ENCODE data around the gene SPI1.

SPI1 gene

DNA sequence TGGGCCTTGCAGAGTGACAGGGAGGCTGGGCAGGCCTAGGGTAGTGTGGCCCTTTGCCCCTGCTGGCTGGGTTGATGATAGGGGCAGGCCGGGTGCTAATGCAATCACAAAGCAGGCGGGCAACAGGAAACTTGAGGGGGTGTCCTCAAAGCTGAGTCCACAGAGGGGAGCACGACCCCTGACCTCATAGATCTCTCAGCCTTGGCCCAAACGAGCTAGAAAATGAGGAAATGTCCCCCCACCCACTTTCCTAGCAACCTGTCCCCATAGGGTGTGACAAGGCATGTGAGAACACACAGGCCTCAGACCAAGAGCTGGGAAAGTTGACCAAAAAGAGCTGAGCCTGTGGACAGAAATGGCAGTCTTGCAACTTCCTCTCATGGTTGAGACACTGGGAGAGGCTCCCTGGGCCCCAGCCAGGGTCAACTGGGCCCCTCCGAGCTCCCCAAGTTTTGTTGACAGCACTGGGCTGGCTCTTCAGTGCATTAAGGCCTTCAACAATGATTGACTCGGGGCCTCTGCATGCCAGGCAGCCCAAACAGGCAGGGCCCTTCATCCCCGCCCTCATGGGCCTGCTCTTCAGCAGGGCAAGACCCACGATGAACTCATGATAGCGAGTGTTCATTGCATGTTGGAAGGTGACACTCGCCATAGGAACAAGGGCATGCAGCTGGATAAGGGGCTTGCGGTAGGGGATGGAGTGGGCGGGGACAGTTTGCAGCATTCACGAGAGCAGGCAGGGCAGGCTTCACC, 9.8 kb upstream of the SPI1 start:
- DNase-seq: no peak

DNA sequence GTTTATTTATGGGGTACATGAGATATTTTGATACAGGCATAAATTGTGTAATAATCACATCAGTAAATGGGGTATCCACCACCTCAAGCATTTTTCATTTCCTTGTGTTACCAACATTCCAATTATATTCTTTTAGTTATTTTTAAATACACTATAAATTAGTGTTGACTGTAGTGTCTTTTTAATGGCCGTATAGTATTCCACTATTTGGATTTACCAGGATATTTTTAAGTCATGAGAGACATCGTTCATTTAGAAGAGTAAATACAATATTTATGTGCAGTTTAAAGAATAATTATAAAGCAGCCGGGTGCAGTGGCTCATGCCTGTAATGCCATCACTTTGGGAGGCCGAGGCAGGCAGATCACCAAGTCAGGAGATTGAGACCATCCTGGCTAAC, 6.2 kb upstream of the SPI1 start:
- no peak for DNase-seq

DNA sequence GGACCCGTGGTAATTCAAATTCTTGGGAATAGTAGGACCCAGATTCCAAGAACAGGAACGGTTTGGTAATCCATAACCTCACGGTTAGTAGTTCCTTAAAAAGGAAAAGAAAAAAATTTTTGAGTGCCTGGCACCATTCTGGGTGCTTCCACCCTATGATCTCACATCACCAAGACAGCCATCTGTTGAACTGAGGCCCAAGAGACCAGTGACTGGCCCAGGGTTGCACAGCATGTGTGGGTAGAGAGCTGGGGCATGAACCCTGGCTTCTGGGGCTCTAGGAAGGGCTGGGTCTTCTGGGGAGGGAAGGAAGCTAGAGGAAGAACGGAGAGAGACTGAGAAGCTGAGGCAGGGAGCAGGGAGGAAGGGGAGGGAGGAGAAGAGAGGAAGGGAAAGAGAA, 4.7 kb upstream of the SPI1 start:
- no peak for DNase-seq

DNA sequence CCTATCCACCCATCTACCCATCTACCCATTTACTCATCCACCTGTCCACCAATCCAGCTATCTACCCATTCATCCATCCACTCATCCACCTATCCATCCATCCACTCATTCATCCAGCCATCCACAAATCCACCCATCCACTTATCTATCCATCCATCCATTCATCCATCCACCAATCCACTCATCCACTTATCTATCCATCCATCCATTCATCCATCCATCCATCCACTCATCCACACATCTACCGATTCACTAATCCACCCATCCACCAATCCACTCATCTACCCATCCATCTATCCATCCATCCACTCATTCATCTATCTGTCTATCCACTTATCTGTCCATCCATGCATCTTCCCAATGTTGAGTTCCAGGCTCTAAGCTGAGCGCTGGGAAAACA, 1.7 kb upstream of the SPI1 start:
- no peak for DNase-seq

DNA sequence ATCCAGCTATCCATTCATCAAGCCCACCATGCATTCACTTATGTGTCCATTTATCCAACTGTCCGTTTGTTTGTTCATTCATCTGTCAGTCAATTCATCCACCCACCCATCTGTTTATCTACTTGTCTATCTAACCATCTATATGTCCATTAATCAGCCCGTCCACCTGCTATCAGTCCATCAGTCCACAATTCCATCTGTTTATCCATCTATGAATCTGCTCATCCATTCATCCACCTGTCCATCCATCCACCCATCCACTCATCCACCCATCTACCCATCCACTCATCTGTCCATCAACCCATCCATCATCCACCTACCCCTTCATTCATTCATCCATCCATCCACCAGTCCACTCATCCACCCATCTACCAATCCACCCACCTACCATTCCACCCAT, 970 bp upstream of the SPI1 start:
- no peak for DNase-seq

DNA sequence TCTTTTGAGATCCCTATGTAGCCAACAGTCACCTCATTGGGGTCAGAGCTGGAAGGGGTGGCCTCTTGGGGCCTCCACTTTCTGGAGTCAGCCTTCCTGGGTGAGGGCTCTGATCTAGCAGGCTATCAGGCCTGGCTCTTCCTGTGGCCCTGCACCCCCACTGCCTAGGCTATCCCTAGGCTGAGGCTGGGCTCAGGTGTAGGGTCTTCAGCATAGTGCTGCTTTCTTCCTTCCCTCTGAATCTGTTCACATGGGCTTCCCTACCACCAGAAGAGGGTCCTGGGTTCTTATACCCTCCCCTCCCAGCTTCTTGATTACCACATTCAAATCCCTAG, 456 bp upstream of the SPI1 start:
- no peak for DNase-seq

DNA sequence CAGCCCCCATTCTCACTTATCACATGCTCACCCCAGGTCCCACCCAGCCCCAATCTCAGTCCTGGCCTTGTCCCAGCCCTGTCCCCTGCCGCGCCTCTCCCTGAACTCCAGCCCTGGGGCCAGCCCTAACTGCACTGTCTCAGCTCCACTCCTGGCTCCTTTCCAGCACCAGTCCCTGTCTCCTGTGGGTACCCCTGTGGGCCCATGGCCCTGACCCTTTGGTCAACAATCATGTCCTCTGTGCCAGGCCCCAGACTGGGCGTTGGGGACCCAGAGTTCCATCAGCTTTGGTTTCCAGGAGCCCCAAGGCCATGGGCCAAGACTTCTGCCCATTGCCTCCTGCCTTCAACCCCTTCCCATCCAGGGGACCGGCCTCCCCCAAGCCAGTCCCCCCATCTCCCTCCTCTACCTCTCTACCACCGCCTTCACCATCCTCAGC, 757 bp downstream of the SPI1 start:
- no peak for DNase-seq

DNA sequence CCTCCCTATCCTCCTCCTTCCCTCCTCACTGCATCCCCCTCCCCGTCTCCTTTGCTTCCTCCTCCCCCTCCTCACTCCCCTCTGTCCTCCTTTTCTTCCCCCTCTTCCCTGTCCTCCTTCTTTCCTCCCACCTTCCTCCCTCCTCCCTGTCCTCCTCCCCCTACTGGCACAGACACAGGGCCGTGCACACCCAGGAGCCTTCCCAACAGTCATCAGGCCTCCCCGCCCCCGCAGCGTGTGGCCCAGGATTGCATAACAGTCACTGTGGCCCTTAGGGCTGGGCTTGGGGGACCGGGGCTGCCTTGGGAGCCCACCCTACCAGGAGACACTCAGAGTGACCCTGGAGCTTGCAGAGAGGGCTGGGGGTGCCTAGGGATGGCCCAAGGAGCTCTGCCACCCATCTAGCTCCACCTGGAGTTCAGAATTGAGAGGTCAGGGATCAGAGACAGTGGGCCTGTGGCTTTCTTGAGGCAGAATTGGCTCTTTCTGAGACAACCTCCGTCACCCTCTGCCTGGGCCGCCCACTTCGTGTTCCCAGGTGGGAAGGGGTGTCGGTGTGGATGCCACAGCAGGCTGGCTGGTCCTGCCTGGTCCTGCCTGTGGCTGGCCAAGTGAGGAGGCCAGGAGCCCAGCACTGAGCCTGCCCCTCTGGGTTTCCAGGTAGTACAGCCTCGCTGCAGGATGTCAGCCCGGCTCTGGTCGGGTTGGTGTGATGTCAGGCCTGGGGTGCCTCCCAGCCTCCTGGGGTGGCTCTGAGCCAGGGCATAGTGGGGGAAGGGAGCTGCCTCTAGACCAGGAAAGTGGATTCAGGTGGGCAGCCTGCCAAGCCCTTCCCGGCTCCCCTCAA, 1.6 kb downstream of the SPI1 start:
- DNase-seq: no peak

DNA sequence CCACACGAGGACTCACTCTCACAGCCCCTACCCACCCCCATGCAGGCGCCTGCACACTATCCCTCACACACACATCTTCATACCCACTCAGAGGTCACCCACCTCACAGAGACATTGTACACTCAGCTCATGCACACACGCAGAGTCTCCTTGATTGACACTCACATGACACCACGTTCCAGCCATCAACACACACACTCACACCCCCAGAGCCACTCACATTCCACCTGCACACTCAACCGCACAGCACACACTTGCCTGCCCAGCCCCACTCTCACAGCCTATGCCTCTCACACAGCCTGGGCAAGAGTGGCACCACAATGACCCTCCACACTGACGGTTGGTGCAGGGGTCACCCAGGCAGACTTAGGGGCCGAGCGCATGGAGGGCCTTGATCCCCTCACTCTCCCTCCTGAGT, 2.2 kb downstream of the SPI1 start:
- no peak for DNase-seq

DNA sequence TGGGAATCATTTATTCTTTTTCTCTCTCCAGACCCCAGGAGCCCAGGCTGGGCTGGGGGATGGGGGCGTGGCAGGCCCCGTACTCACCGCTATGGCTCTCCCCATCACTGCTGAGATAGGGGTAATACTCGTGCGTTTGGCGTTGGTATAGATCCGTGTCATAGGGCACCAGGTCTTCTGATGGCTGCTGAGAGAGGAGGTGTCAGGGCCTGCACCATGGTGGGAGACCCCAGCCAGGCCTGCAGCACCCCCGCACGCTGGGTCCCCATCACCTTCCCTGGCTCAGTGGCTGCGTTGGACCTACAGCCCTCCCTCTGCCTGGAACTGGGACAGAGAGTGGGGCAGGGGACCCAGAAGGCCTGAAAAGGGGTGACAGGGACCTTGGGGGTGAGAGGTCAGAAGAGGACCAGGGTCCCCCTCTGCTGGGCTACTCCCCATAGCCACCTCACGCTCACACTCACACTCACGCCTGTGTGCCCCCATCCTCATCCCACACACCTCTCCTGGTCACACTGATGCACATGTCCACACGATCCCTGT, 2.7 kb downstream of the SPI1 start:
- no peak for DNase-seq

DNA sequence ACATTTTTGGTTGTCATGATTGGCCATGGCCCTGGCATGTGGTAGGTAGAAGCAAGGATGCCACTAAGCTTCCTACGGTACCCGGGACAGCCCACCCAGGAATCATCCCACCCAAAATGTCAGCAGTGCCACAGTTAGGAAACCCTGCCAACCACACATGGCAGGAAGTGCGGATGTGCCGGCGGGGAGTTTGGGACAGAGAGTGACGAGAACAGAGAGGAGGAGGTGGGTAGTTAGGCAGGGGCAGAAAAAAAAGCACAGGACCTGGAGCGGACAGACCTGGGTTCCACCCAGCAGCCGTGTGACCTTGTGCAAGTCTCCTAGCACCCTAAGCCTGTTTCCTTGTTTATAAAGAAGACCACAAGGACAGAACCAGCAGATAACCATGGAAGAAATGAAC, 3.3 kb downstream of the SPI1 start:
- no peak for DNase-seq

DNA sequence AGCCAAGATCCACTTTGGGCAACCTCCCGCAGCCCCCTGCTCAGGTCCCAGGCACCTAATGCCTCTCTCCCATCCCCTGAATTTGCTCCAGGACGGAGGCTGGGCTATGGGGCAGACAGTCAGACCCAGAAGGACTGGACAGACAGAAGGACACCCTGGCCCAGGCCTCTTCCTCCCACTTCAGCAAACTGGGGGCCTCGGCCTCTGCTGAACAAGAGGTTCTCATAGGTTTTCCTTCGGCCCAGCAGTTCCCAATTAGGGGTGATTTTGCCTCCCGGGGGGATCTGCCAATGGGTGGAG, 3.7 kb downstream of the SPI1 start:
- DNase-seq: no peak

DNA sequence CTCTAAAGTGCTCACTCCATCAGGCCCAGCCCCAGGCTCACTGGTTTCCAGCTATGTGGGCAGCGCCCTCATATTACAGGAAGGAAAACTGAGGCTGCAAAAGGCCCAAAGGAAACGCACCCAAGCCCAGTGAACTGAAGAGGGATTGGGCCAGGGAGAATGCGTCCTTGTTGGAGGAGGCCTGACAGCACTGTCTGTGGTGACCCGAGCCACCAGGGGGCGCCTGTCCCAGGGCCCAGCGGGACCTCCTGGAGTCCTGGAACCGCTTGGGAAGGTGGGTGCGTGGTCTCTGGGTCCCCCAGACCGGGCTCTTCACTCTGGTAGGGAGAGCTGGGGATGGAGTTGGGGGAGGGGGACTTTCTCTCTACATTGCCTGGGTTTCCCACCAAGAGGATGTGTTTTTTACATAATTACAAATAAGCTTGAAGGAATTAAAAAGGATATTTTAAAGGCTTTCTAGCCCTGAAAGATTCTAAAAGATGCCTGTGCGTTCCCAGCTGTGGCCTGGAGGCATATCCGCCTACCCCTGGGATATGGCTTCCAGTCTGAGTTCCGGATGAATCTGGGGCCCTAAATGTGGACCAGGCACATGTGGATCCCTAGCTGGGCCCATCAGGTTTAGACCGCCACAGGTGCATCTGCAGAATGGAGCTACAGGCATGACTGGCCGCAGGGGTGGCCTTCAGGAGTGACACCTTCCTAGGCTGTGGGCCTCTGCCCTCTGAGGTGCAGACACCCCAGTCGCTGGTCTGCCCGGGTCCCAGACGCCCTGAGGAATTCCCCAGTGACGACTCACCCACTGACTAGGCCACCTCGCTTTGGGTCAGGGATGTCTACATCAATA, 4.2 kb downstream of the SPI1 start:
- peak; percentile 95 for DNase-seq

DNA sequence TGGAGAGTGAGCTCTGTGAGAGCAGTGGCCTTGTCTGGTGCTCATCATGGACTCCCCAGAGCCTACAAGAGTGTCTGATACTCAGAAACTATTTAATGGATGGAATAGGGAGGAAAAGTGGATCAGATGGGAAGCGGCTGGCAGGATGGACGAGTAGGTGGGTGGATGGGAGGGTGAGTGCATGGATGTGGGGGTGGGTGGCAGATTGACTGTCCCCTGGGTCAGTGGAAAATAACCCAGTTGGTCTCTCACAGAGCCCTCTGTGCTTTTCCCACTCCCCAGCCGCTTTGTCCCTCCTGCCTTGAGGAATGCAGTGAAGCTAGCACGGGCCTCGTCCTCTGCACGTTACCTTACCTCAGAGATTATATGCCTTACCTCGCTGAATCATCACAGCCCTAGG, 5.9 kb downstream of the SPI1 start:
- DNase-seq: no peak

DNA sequence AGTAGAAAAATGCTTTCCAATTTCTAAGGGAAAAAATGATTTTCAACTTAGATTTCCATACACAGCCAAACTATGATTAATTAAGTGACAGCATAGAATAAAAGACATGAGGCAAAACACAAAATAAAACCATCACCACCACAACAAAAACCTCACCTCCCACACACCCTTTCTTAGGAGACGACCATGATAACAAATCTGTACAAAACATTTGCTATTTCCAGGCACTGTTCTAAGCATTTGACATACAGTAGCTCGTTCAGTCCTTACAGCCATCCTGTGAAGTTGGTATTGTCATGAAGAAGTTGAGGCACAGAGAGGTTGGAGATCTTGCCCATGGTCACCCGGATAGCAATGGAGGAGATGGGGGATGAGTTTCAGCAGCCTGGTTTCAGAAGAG, 8.7 kb downstream of the SPI1 start:
- no peak for DNase-seq

DNA sequence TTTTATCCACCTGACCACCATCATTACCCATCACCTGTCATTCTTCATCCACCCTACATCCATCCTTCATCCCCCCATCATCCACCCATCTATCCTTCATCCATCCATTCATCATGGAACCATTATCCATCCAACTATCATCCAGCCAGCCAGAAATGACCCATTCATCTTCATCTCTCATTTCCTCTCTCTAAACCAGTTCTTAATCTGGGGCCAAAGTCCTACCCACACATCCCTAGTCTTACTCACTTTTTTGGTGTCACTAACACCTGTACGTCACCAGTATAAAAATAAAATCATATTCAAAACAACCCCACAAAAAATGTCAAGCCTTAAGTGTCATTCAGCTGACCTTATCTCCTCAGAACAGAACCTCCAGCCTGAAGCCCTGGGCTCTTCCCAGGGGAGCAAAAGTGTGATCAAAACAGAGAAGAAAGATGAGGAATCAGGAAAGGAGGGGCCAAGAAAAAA, 12.3 kb downstream of the SPI1 start:
- no peak for DNase-seq

DNA sequence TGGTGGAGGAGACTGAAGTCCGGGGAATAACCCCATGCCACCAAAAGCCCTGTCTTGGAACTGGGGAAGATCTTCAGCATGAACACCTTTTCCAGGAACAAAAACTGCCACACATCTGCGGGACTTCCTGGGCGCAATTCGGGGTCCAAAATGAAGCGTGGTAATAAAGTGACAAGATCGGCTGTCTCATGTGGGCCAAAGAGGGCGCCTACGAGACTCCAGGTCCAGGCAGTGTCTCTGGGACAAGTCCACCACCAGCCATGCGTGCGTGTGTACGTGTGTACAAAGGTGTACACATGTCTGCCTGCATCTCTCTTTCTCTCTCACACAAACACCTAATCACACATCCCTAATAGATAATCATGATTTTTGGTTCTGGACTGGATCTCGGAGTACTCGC, 16.9 kb downstream of the SPI1 start:
- DNase-seq: no peak

DNA sequence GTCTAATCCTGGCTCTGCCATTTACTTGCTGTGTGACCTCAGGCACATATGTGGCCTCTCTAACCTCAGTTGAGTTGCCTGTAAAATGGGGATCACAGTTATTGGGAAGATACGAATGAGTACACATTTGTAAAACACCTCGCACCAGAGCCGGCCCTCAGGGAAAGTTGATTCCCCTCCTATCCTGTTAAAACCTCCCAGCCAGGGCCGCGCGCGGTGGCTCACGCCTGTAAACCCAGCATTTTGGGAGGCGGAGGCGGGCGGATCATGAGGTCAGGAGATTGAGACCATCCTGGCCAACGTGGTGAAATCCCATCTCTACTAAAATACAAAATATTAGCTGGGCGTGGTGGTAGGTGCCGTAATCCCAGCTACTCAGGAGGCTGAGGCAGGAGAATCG, 18.0 kb downstream of the SPI1 start:
- DNase-seq: no peak

DNA sequence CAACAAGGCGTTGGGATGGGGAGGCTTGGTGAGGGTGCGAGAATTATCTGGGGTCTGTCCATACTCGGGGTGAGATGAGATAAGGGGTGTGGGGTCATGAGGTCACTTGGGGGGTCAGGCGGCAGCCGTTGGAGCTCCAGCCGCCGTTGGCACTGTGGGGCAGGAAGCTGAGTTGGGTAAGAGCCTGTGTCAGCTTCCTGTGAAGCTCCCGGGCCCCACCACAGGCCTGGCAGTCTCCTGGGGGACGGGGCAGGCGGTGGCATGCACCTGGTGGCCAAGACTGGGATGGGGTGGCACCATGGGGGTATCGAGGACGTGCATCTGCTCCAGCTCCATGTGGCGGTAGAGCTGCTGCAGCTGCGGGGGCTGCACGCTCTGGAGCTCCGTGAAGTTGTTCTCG, 18.8 kb downstream of the SPI1 start:
- peak; percentile 31 for DNase-seq

DNA sequence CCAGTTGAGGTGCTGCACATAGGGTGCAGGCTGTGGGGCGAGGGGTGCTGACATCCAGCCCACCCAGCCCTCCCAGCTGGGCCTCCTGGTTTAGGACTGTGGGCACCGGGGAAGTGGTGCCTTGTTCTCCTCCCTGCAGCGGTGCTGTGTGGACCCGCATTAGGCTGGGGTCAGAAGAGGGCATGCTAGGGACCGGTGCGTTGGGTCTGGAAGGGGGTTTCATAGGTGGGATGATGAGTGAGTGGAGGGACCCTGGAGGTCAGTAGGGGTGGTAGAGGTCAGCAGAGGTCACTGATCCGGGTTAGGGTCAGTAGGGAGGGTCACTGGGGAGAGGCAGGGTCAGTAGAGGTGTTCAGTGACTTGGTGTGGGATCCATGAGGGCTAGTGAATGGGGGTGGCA, 19.2 kb downstream of the SPI1 start:
- DNase-seq: no peak

DNA sequence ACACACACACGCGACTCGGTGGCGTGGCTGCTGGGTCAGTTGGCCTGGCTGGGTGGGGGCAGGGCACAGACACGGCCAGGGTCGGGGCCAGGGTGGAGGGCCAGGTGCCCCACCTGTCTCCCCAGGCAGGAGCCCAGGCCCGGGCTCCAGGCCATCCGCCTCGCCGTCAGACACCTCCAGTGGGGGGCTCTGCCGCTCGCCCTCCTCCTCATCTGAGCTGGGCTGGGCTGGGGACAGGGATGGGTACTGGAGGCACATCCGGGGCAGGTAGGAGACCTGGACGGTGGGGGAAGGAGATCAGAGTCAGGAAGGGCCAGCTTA, 19.7 kb downstream of the SPI1 start:
- DNase-seq: no peak

DNA sequence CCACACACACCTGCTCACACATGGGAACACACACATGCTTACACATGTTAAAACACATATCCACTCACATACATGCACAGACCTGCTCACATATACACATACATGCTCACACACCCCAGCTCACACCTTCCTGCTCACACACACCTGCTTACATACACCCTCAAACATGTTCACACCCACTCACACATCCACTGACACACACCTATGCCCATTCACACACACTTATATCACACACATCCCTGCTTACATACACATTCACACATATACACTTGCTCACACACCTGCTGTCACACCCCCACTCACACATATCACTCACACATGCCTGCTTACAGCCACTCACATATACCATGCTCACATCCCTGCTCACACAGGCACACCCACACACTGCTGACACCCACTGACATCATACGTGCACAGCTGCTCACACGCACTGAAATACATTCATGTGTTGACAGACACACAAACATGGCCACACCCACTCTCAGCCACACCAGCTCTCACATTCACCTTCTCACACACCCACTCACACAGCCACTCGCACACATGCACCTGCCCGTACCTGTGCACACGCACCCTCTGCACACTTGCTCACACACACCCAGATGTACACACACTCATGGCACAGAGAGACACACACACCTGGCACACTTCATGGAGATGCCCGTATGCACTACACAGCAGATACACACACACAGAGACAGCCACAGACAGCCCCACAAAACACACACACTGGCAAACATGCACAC, 20.2 kb downstream of the SPI1 start:
- DNase-seq: no peak

DNA sequence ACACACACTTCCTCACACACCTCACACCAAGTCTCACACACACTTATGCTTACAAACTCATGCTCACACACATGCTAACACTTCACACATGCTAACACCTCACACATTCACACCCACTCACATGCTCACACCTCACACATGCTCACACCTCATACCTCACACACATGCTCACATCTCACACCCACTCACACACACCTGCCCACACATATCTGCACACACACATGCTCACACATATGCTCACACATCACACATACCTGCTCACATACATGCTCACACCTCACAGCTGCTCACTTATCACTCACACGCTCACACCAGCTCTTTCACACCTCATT, 21.4 kb downstream of the SPI1 start:
- no peak for DNase-seq

All from CD4-positive, alpha-beta T cell treated with Interleukin-17A for 4 hours (primary cell).